Left lung (tissue), 10 donors: Measurements from ENCODE around the gene EPG5. TPM values are rescaled to one million over a fixed set of nuclear protein-coding genes. Genes with fewer than 3 reads are reported as not detected.

Experiments
- ATAC-seq: fragments of 200-7000 bp; cut with Tn5 transposase; one replicate; pipeline ENCODE4 v1.9.1; 2020; ENCODE audit warnings: moderate library complexity
- DNase-seq, 4 donors: peaks; one replicate each; pipeline ENCODE4 v3.0.0-alpha.2; 2013 to 2020
- H3K27ac ChIP-seq, 2 donors: fragments of 200-600 bp; sonication (generic) in 1 of 2; one replicate each; pipeline versions ENCODE4 v1.5.0 to v1.8.0; 2020 to 2021
- H3K27me3 ChIP-seq, 2 donors: fragments of 200-600 bp; sonication (generic) in 1 of 2; one replicate each; pipeline versions ENCODE4 v1.5.0 to v1.8.0; 2020 to 2021
- H3K36me3 ChIP-seq, 2 donors: fragments of 200-600 bp; sonication (generic) in 1 of 2; one replicate each; pipeline versions ENCODE4 v1.5.0 to v1.8.0; 2020 to 2021
- H3K4me1 ChIP-seq, 2 donors: fragments of 200-600 bp; one replicate each; pipeline ENCODE4 v1.8.0; 2021
- H3K4me3 ChIP-seq, 2 donors: fragments of 200-600 bp; sonication (generic) in 1 of 2; one replicate each; pipeline versions ENCODE4 v1.5.0 to v1.8.0; 2020 to 2021; ENCODE audit warnings: mild to moderate bottlenecking in 1 of 2
- H3K9me3 ChIP-seq, 2 donors: fragments of 200-600 bp; sonication (generic) in 1 of 2; one replicate each; pipeline versions ENCODE4 v1.5.0 to v1.8.0; 2020 to 2021
- CTCF ChIP-seq, 2 donors: fragments of 200-600 bp; sonication (generic) in 1 of 2; IDR thresholded peaks; one replicate each; pipeline versions ENCODE4 v1.5.0 to v1.8.0; 2021; ENCODE audit warnings: antibody characterized with exemption in 2 of 2
- intact Hi-C, 2 donors: fragments of 100-400 bp; cut with DNase I; formaldehyde crosslinking; loops; one replicate each; pipeline versions ENCODE4 v1.11.2 to v1.14.2; 2022
- polyA plus RNA-seq, 6 donors: library from polyadenylated mRNA; unstranded; fragments of 120-200 nt; gene quantifications; one replicate each; pipeline ENCODE4 v1.2.1, GENCODE V29; 2013; ENCODE audit not compliant: insufficient read length in 6 of 6
- total RNA-seq, 2 donors: library from RNA; stranded (reverse); fragmentation: NEBNext Ultra II Directional; extraction: Animal tissue kit (Norgen Biotek cat#: 25700); gene quantifications; one replicate each; pipeline ENCODE4 v1.2.1, GENCODE V29; 2021
- donor health status: DM: no; HTN: yes; CAD: no.
- donor health status: DM: no; HTN: no; CAD: no.

The EPG5 gene
- total and polyA plus RNA-seq, 8 donors: 27.3 to 38.0 (median 31.4) TPM

- no peak overlapping the region for H3K27ac ChIP-seq
- intact Hi-C loops: no loop called here
- TF ChIP-seq CTCF (IDR thresholded peaks at IDR 0.05): no peak
- no peak for ATAC-seq
- H3K4me3 ChIP-seq: no peak overlapping the region
- no peaks in the 10 kb centered on the region for H3K36me3 ChIP-seq
- DNase-seq: no peak
- no peaks in the 10 kb centered on the region for H3K27me3 ChIP-seq
- H3K4me1 ChIP-seq: no peaks in the 10 kb centered on the region
- H3K9me3 ChIP-seq: peaks cover 0 to 21% of the 10 kb centered on the region in 2 donors
Measured at GRCh38 chr18:45801416-45802004, 165.6 kb downstream of the EPG5 start.

Other genes with a start within 250 kb of the EPG5 start
- gene SLC14A1, start 243.1 kb downstream of the EPG5 start, total RNA-seq: 1 to 10 TPM in 1 of 2 donors, under 1 TPM in 1; 0.86 to 1.6 TPM
- gene SLC14A1, start 243.1 kb downstream of the EPG5 start, polyA plus RNA-seq: 1 to 10 TPM; 1.1 to 3.1 (median 1.6) TPM
- gene SIGLEC15, start 141.7 kb downstream of the EPG5 start, total RNA-seq: under 1 TPM; 0.35 to 0.47 TPM
- under 1 TPM; 0.19 to 0.37 (median 0.31) TPM for gene SIGLEC15, start 141.7 kb downstream of the EPG5 start, polyA plus RNA-seq
- 10 to 100 TPM; 14.2 to 21.8 TPM for gene PSTPIP2, start 104.9 kb upstream of the EPG5 start, total RNA-seq
- gene PSTPIP2, start 104.9 kb upstream of the EPG5 start, polyA plus RNA-seq: 1 to 10 TPM; 5.2 to 7.9 (median 6.8) TPM
- 100 to 1,000 TPM; 310 to 340 TPM for gene ATP5F1A, start 131.0 kb upstream of the EPG5 start, total RNA-seq
- gene ATP5F1A, start 131.0 kb upstream of the EPG5 start, polyA plus RNA-seq: 100 to 1,000 TPM; 454 to 524 (median 479) TPM
- 10 to 100 TPM; 19.0 to 26.5 TPM for gene HAUS1, start 137.1 kb upstream of the EPG5 start, total RNA-seq
- gene HAUS1, start 137.1 kb upstream of the EPG5 start, polyA plus RNA-seq: 10 to 100 TPM; 40.6 to 56.8 (median 46.2) TPM